Stimulated activated effector memory CD8-positive, alpha-beta T cell treated with anti-CD3 and anti-CD28 coated beads, Interleukin-12 subunit alpha, Interleukin-12 subunit beta, amount 100 ng/mL, for 72 hours (primary cell): Measurements from ENCODE around the gene RFX3.

ENCODE experiments used
- ATAC-seq: fragments of 150-1000 bp; cut with Tn5 transposase; 2 replicates; pipeline ENCODE4 v1.10.0; 2021
- DNase-seq, 2 donors: peaks; one replicate each; pipeline ENCODE4 v3.0.0; 2021 to 2022; ENCODE audit warnings: low spot score in 2 of 2
- H3K27ac Mint-ChIP-seq: one replicate; pipeline ENCODE4 v1.8.0; 2022; ENCODE audit warnings: mild to moderate bottlenecking, mixed read lengths
- H3K36me3 Mint-ChIP-seq: one replicate; pipeline ENCODE4 v1.8.0; 2022; ENCODE audit warnings: mild to moderate bottlenecking, mixed read lengths
- H3K4me1 Mint-ChIP-seq: one replicate; pipeline ENCODE4 v1.8.0; 2022; ENCODE audit warnings: mixed read lengths
- H3K4me3 Mint-ChIP-seq: one replicate; pipeline ENCODE4 v1.8.0; 2022; ENCODE audit warnings: mild to moderate bottlenecking, mixed read lengths
- H3K9me3 Mint-ChIP-seq: one replicate; pipeline ENCODE4 v1.8.0; 2022; ENCODE audit warnings: mixed read lengths

Gene RFX3

GRCh38 chr9:3441197-3441816 lies 84.5 kb downstream of the RFX3 start:
- ATAC-seq (peak; percentile 67), DNase-seq (no peak)
- H3K4me1 Mint-ChIP-seq = no peaks in the 10 kb centered on the region
- no peak overlapping the region for H3K27ac Mint-ChIP-seq
- H3K9me3 Mint-ChIP-seq = no peaks in the 10 kb centered on the region
- H3K4me3 Mint-ChIP-seq = no peak overlapping the region
- H3K36me3 Mint-ChIP-seq = peaks cover 5% of the 10 kb centered on the region

GRCh38 chr9:3436629-3437420 lies 89.0 kb downstream of the RFX3 start:
- peaks cover 5% of the 10 kb centered on the region for H3K36me3 Mint-ChIP-seq
- DNase-seq (no peak), ATAC-seq (no peak)
- no peaks in the 10 kb centered on the region for H3K4me1 Mint-ChIP-seq
- H3K4me3 Mint-ChIP-seq = no peak overlapping the region
- H3K27ac Mint-ChIP-seq = no peak overlapping the region
- H3K9me3 Mint-ChIP-seq = no peaks in the 10 kb centered on the region

- H3K4me1 Mint-ChIP-seq = no peaks in the 10 kb centered on the region
- ATAC-seq (no peak), DNase-seq (no peak)
- peaks cover 5% of the 10 kb centered on the region for H3K36me3 Mint-ChIP-seq
- no peak overlapping the region for H3K4me3 Mint-ChIP-seq
- no peak overlapping the region for H3K27ac Mint-ChIP-seq
- no peaks in the 10 kb centered on the region for H3K9me3 Mint-ChIP-seq
These were observed 90.1 kb downstream of the RFX3 start for GRCh38 chr9:3435732-3436131.

- ATAC-seq (no peak), DNase-seq (no peak)
- no peaks in the 10 kb centered on the region for H3K4me1 Mint-ChIP-seq
- no peak overlapping the region for H3K27ac Mint-ChIP-seq
- H3K9me3 Mint-ChIP-seq = no peaks in the 10 kb centered on the region
- no peak overlapping the region for H3K4me3 Mint-ChIP-seq
- H3K36me3 Mint-ChIP-seq = peaks cover 5% of the 10 kb centered on the region
These were observed 91.2 kb downstream of the RFX3 start for GRCh38 chr9:3434594-3434993.

GRCh38 chr9:3433754-3434153 lies 92.0 kb downstream of the RFX3 start:
- Mint-ChIP-seq H3K36me3 (peaks cover 5% of the 10 kb centered on the region), H3K4me3 (no peak overlapping the region), H3K9me3 (no peaks in the 10 kb centered on the region), H3K4me1 (no peaks in the 10 kb centered on the region), H3K27ac (no peak overlapping the region)
- no peak for ATAC-seq
- DNase-seq = no peak

- Mint-ChIP-seq H3K4me3 (no peak overlapping the region), H3K9me3 (no peaks in the 10 kb centered on the region), H3K36me3 (peaks cover 5% of the 10 kb centered on the region), H3K4me1 (no peaks in the 10 kb centered on the region), H3K27ac (no peak overlapping the region)
- DNase-seq = no peak
- ATAC-seq = no peak
These were observed 92.7 kb downstream of the RFX3 start for GRCh38 chr9:3433066-3433465.

- H3K9me3 Mint-ChIP-seq = no peaks in the 10 kb centered on the region
- H3K4me3 Mint-ChIP-seq = no peak overlapping the region
- ATAC-seq = no peak
These were observed 93.9 kb downstream of the RFX3 start for GRCh38 chr9:3431890-3432289.

GRCh38 chr9:3419893-3420292 lies 105.9 kb downstream of the RFX3 start:
- Mint-ChIP-seq H3K4me3 (no peak overlapping the region), H3K36me3 (no peaks in the 10 kb centered on the region), H3K4me1 (no peaks in the 10 kb centered on the region), H3K27ac (no peak overlapping the region), H3K9me3 (no peaks in the 10 kb centered on the region)
- no peak for ATAC-seq
- no peak for DNase-seq

More at GRCh38 chr9:3431890-3432289, 93.9 kb downstream of the RFX3 start:
- Mint-ChIP-seq H3K4me1 (no peaks in the 10 kb centered on the region), H3K27ac (no peak overlapping the region), H3K36me3 (no peaks in the 10 kb centered on the region)
- no peak for DNase-seq

- Mint-ChIP-seq H3K4me3 (no peak overlapping the region), H3K4me1 (no peaks in the 10 kb centered on the region), H3K27ac (no peak overlapping the region), H3K9me3 (no peaks in the 10 kb centered on the region), H3K36me3 (no peaks in the 10 kb centered on the region)
- DNase-seq (no peak), ATAC-seq (no peak)
These were observed 109.9 kb downstream of the RFX3 start for GRCh38 chr9:3415906-3416305.

- H3K4me1 Mint-ChIP-seq = no peaks in the 10 kb centered on the region
- no peak for DNase-seq
- ATAC-seq = no peak
- no peaks in the 10 kb centered on the region for H3K36me3 Mint-ChIP-seq
- no peaks in the 10 kb centered on the region for H3K9me3 Mint-ChIP-seq
- no peak overlapping the region for H3K27ac Mint-ChIP-seq
- H3K4me3 Mint-ChIP-seq = no peak overlapping the region
These were observed 111.8 kb downstream of the RFX3 start for GRCh38 chr9:3413984-3414383.

GRCh38 chr9:3410461-3410860 lies 115.3 kb downstream of the RFX3 start:
- ATAC-seq (no peak), DNase-seq (no peak)
- Mint-ChIP-seq H3K4me1 (no peaks in the 10 kb centered on the region), H3K9me3 (no peaks in the 10 kb centered on the region), H3K27ac (no peak overlapping the region), H3K4me3 (no peak overlapping the region), H3K36me3 (no peaks in the 10 kb centered on the region)

- Mint-ChIP-seq H3K4me3 (no peak overlapping the region), H3K27ac (no peak overlapping the region), H3K9me3 (no peaks in the 10 kb centered on the region), H3K36me3 (no peaks in the 10 kb centered on the region), H3K4me1 (peaks cover 8% of the 10 kb centered on the region)
- ATAC-seq (no peak), DNase-seq (no peak)
These were observed 116.3 kb downstream of the RFX3 start for GRCh38 chr9:3409453-3409852.

GRCh38 chr9:3403315-3403714 lies 122.5 kb downstream of the RFX3 start:
- ATAC-seq (peak; percentile 71), DNase-seq (no peak)
- no peak overlapping the region for H3K4me3 Mint-ChIP-seq
- no peaks in the 10 kb centered on the region for H3K9me3 Mint-ChIP-seq
- H3K4me1 Mint-ChIP-seq = peaks cover 19% of the 10 kb centered on the region
- no peak overlapping the region for H3K27ac Mint-ChIP-seq
- H3K36me3 Mint-ChIP-seq = no peaks in the 10 kb centered on the region

GRCh38 chr9:3401221-3401954 lies 124.4 kb downstream of the RFX3 start:
- no peak for DNase-seq
- H3K27ac Mint-ChIP-seq = no peak overlapping the region
- ATAC-seq = no peak
- H3K9me3 Mint-ChIP-seq = peaks cover 2% of the 10 kb centered on the region
- H3K4me3 Mint-ChIP-seq = no peak overlapping the region
- H3K4me1 Mint-ChIP-seq = peaks cover 25% of the 10 kb centered on the region
- H3K36me3 Mint-ChIP-seq = no peaks in the 10 kb centered on the region

- DNase-seq = no peak
- H3K36me3 Mint-ChIP-seq = peaks cover 13% of the 10 kb centered on the region
- peaks cover 2% of the 10 kb centered on the region for H3K9me3 Mint-ChIP-seq
- ATAC-seq = no peak
- H3K4me1 Mint-ChIP-seq = peaks cover 12% of the 10 kb centered on the region
- no peak overlapping the region for H3K4me3 Mint-ChIP-seq
- H3K27ac Mint-ChIP-seq = no peak overlapping the region
These were observed 127.6 kb downstream of the RFX3 start for GRCh38 chr9:3398232-3398648.

GRCh38 chr9:3397766-3398165 lies 128.0 kb downstream of the RFX3 start:
- H3K27ac Mint-ChIP-seq = no peak overlapping the region
- H3K36me3 Mint-ChIP-seq = peaks cover 13% of the 10 kb centered on the region
- DNase-seq (no peak), ATAC-seq (no peak)
- H3K4me3 Mint-ChIP-seq = no peak overlapping the region
- H3K9me3 Mint-ChIP-seq = peaks cover 2% of the 10 kb centered on the region
- H3K4me1 Mint-ChIP-seq = peaks cover 9% of the 10 kb centered on the region
